HepG2 (cell line): ENCODE measurements around the gene BTBD19. TPM values are rescaled to one million over a fixed set of nuclear protein-coding genes. Genes with fewer than 3 reads are reported as not detected.

Experiments
- ATAC-seq: fragments of 200-7000 bp; cut with Tn5 transposase; 3 replicates; pipeline ENCODE4 v1.9.1; 2020; ENCODE audit warnings: mild to moderate bottlenecking, moderate library complexity
- BruUV-seq: library from RNA; stranded (reverse); fragments of 400-500 nt; replicated peaks from 2 replicates; lab custom pipeline; 2021; lab: Mats Ljungman, UMichigan
- CTCF ChIA-PET: fragments of 300-600 bp; formaldehyde crosslinking; extraction: SDS; loops from one replicate; lab custom pipeline; 2021; ENCODE audit warnings: low total read pairs, inconsistent platforms, low intra/inter-chr PET ratio; lab: Yijun Ruan, JAX
- POLR2A ChIA-PET: fragments of 350-600 bp; sonication (Branson Sonifier 250); formaldehyde crosslinking; loops from one replicate; lab custom pipeline; 2020; ENCODE audit warnings: antibody characterized with exemption, inconsistent platforms; lab: Yijun Ruan, JAX
- DNase-seq: peaks from one replicate; pipeline ENCODE4 v3.0.0-alpha.2; 2015; ENCODE audit warnings: low spot score
- FAIRE-seq: peaks from 3 replicates; lab custom pipeline; 2011; peaks lifted over from hg19 to GRCh38; lab: Jason Lieb, UNC
- H2AFZ ChIP-seq: one replicate; pipeline ENCODE4 v1.6.1; 2011; ENCODE audit warnings: low read length, inconsistent platforms
- H3K27ac ChIP-seq: fragments of 300-600 bp; 3 replicates; pipeline ENCODE4 v1.8.0; 2011; ENCODE audit warnings: mixed run types, mild to moderate bottlenecking, mixed read lengths, low read length, inconsistent platforms; ENCODE audit not compliant: insufficient read depth; ENCODE audit errors: extremely low read length
- H3K27me3 ChIP-seq, 2 experiments: fragments of 200-600 bp in 1 of 2; 2 replicates in 1 of 2; 3 replicates in 1 of 2; pipeline versions ENCODE4 v1.6.0 to v1.8.0; 2011; ENCODE audit warnings: low read length in 2 of 2, mild to moderate bottlenecking in 2 of 2, moderate library complexity in 2 of 2, inconsistent platforms in 1 of 2; ENCODE audit not compliant: insufficient read depth in 2 of 2, control insufficient read depth in 1 of 2
- H3K36me3 ChIP-seq, 2 experiments: fragments of 200-600 bp in 1 of 2; replicated peaks in 1 of 2; 2 replicates in 1 of 2; 3 replicates in 1 of 2; pipeline versions ENCODE4 v1.5.1 to v1.8.0; 2011; ENCODE audit warnings: low read length in 2 of 2, inconsistent platforms in 1 of 2; ENCODE audit not compliant: insufficient read depth in 2 of 2, control insufficient read depth in 1 of 2
- H3K4me1 ChIP-seq: 2 replicates; pipeline ENCODE4 v1.5.1; 2012; ENCODE audit warnings: low read length, inconsistent platforms; ENCODE audit not compliant: insufficient read depth
- H3K4me2 ChIP-seq: 2 replicates; pipeline ENCODE4 v1.6.0; 2011; ENCODE audit warnings: low read depth, low read length, inconsistent platforms
- H3K4me3 ChIP-seq, 3 experiments: fragments of 200-600 bp in 1 of 3; sonication (generic), shearing (Covaris generic) in 1 of 3; replicated peaks in 1 of 3; 2 replicates each; pipeline ENCODE4 v1.5.1; 2011 to 2016; ENCODE audit warnings: low read length in 3 of 3, inconsistent platforms in 2 of 3, low read depth in 2 of 3, mild to moderate bottlenecking in 2 of 3, control low read depth in 1 of 3, mixed read lengths in 1 of 3; ENCODE audit not compliant: insufficient read depth in 1 of 3
- H3K79me2 ChIP-seq: one replicate; pipeline ENCODE4 v1.6.1; 2011; ENCODE audit warnings: low read length, inconsistent platforms; ENCODE audit not compliant: insufficient read depth
- H3K9ac ChIP-seq: 2 replicates; pipeline ENCODE4 v1.6.0; 2011; ENCODE audit warnings: mild to moderate bottlenecking, low read depth, low read length, inconsistent platforms; ENCODE audit not compliant: insufficient read depth
- H3K9me3 ChIP-seq: 2 replicates; pipeline ENCODE4 v1.5.1; 2012; ENCODE audit warnings: mild to moderate bottlenecking, low read length
- H4K20me1 ChIP-seq: 2 replicates; pipeline ENCODE4 v1.6.0; 2011; ENCODE audit warnings: inconsistent platforms, mild to moderate bottlenecking, low read length, moderate library complexity; ENCODE audit not compliant: insufficient read depth
- HCFC1 ChIP-seq: fragments of 150-350 bp; IDR thresholded peaks from 2 replicates; pipeline ENCODE4 v1.6.1; 2014; ENCODE audit warnings: low read depth, low read length
- HOXA7 ChIP-seq: sonication (generic); formaldehyde crosslinking; IDR thresholded peaks from 2 replicates; pipeline ENCODE4 v1.8.1; 2022; ENCODE audit warnings: mild to moderate bottlenecking, missing genetic modification reagents, moderate library complexity
- SIX1 ChIP-seq: sonication (generic); formaldehyde crosslinking; IDR thresholded peaks from 2 replicates; pipeline ENCODE4 v1.4.0; 2020; ENCODE audit warnings: missing genetic modification reagents, borderline replicate concordance
- SPEN ChIP-seq: sonication (generic); formaldehyde crosslinking; IDR thresholded peaks from 2 replicates; pipeline ENCODE4 v1.5.1; 2020; ENCODE audit warnings: low read depth, mild to moderate bottlenecking, missing genetic modification reagents
- ZNF670 ChIP-seq: sonication (generic); formaldehyde crosslinking; IDR thresholded peaks from 2 replicates; pipeline ENCODE4 v1.8.0; 2022; ENCODE audit warnings: mild to moderate bottlenecking, missing genetic modification reagents, borderline replicate concordance
- ZNF790 ChIP-seq: sonication (generic); formaldehyde crosslinking; IDR thresholded peaks from 2 replicates; pipeline ENCODE4 v1.8.0; 2022; ENCODE audit warnings: missing genetic modification reagents, mild to moderate bottlenecking, borderline replicate concordance
- WGBS: methylation state at CpG from one replicate; pipeline ENCODE4 v1.1.6; 2017; ENCODE audit warnings: low lambda C conversion rate; 5-methylcytosine and 5-hydroxymethylcytosine counted together
- in situ Hi-C: cut with HindIII; loops from 2 replicates; pipeline ENCODE4 v1.10.0; 2017; ENCODE audit warnings: low pct_unique_long_range_greater_than_20kb; ENCODE audit not compliant: extremely low pct_ligation_motif_present
- intact Hi-C: fragments of 100-400 bp; cut with micrococcal nuclease; formaldehyde crosslinking; loops from one replicate; pipeline ENCODE4 v1.10.0; 2022; ENCODE audit not compliant: unreplicated experiment
- polyA plus RNA-seq, 8 experiments: library from polyadenylated mRNA; depleted of rRNA in 3 of 8; stranded (reverse) in 7 of 8; unstranded in 1 of 8; fragments of >200 nt; fragmentation: Illumina TruSeq in 4 of 8; extraction: Trizol in 4 of 8; gene quantifications; 2 replicates each; pipeline versions ENCODE4 v1.2.1 to v1.2.3, GENCODE V29; 2011 to 2016; ENCODE audit warnings: low read depth in 4 of 8, missing spikeins in 1 of 8, mixed read lengths in 1 of 8; ENCODE audit not compliant: insufficient read depth in 1 of 8
- total RNA-seq, 5 experiments: library from RNA; depleted of rRNA; stranded (reverse); fragments of >200 nt; fragmentation: Illumina TruSeq; extraction: Trizol; gene quantifications; 2 replicates each; pipeline ENCODE4 v1.2.3, GENCODE V29; 2016; ENCODE audit warnings: low read depth in 1 of 5
- TF ChIP-seq, protein P1 (sequence below): sonication (generic); formaldehyde crosslinking; IDR thresholded peaks from 2 replicates; pipeline ENCODE4 v1.5.1; 2020; ENCODE audit warnings: missing genetic modification reagents, mild to moderate bottlenecking, borderline replicate concordance
- TF ChIP-seq, protein P2 (sequence below): sonication (generic); formaldehyde crosslinking; IDR thresholded peaks from 2 replicates; pipeline ENCODE4 v1.8.1; 2023; ENCODE audit warnings: missing genetic modification reagents, inconsistent platforms, borderline replicate concordance
- TF ChIP-seq, protein P3 (sequence below): sonication (generic); formaldehyde crosslinking; IDR thresholded peaks from 2 replicates; pipeline ENCODE4 v1.4.0; 2020; ENCODE audit warnings: missing genetic modification reagents

Gene BTBD19
- total and polyA plus RNA-seq, 2 of the 13 experiments (the other 11 are each of a cell fraction or from before 2014, with no cell fraction given) = 2.7 to 6.7 TPM

DNA sequence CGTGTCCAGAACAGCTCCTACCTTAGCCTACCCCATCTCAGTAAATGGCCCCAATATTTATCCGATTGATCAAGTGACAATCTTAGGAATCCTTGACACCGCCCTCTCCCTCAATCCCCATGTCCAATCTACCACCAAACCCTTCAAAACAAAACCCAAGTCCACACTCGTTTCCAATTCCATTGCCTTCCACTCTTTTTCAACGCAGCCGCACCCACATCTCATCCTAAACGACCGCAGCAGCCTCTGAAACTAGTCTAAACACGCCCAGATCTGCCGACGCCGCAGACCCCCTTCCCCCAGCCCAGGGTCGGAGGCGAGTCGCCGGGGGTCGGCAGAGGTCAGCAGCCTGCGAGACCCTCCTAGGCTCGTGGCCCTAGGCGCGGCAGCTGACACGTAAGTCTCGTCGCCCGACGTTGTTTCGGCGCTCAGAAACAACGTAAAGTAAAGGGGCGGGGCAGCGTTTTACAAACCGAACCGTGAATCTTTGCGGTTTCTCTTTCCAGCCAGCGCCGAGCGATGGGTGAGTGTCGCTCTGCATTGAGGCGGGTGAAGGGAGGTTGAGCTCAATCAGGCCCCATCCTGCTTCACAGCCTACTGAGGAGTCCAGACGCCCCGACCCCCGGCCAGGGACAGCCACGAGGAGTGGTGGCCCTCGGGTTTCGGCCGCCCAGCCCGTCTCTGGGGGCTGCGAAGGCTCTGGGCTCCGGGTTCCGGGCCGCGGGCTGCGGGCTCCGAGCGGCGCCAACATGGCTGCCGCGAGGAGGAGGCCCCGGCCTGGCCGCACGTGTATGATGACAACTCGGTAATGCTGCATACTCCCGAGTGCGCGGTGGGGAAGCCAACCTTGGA is 33.0 kb upstream of the BTBD19 start, which contains the start of gene RPS8:
Gene RPS8 (plus strand): TSS at position 463 of the 852 bp plus-strand sequence. CDS start 57 bp downstream, at position 520.
- peak; percentile 91 for DNase-seq
- H3K9me3 ChIP-seq = no peaks in the 10 kb centered on the region
- H3K27ac ChIP-seq = peak within 1 kb of the TSS; percentile 81
- peak; percentile 28 for FAIRE-seq
- H3K27me3 ChIP-seq = no peaks in the 10 kb centered on the region; a peak in 1 of 5 replicates
- BruUV-seq = no TSS peak
- peak within 1 kb of the TSS; percentile 84 to 97 (median 96) for H3K4me3 ChIP-seq
- H4K20me1 ChIP-seq = peaks cover 36% of the 10 kb centered on the region
- no peak within 1 kb of the TSS for H2AFZ ChIP-seq
- H3K4me2 ChIP-seq = peak within 1 kb of the TSS; percentile 95
- H3K9ac ChIP-seq = peak within 1 kb of the TSS; percentile 91
- peaks cover 12 to 24% of the 10 kb centered on the region in 2 experiments for H3K36me3 ChIP-seq
- in situ Hi-C loops = no loop called here
- ATAC-seq = peak; percentile 80
- peaks cover 40% of the 10 kb centered on the region for H3K4me1 ChIP-seq
- WGBS = under 1% methylated on average over 39 of the region's 65 CpGs
- H3K79me2 ChIP-seq = peaks cover 35% of the 10 kb centered on the region
- CTCF ChIA-PET = no interaction called here
- POLR2A ChIA-PET = interaction anchor here (0.6 to 4.0 kb wide), 31 partner anchors 9 to 776 kb away, joined by 3 to 47 read pairs (median 7); partner anchors contain the start of genes AKR1A1, ARMH1, BEST4 and BTBD19
- intact Hi-C loops = no loop called here
- TF ChIP-seq, protein P1, sequence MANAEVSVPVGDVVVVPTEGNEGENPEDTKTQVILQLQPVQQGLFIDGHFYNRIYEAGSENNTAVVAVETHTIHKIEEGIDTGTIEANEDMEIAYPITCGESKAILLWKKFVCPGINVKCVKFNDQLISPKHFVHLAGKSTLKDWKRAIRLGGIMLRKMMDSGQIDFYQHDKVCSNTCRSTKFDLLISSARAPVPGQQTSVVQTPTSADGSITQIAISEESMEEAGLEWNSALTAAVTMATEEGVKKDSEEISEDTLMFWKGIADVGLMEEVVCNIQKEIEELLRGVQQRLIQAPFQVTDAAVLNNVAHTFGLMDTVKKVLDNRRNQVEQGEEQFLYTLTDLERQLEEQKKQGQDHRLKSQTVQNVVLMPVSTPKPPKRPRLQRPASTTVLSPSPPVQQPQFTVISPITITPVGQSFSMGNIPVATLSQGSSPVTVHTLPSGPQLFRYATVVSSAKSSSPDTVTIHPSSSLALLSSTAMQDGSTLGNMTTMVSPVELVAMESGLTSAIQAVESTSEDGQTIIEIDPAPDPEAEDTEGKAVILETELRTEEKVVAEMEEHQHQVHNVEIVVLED (CRISPR knock-in tag) = peak; percentile 93
- TF ChIP-seq, protein P2, sequence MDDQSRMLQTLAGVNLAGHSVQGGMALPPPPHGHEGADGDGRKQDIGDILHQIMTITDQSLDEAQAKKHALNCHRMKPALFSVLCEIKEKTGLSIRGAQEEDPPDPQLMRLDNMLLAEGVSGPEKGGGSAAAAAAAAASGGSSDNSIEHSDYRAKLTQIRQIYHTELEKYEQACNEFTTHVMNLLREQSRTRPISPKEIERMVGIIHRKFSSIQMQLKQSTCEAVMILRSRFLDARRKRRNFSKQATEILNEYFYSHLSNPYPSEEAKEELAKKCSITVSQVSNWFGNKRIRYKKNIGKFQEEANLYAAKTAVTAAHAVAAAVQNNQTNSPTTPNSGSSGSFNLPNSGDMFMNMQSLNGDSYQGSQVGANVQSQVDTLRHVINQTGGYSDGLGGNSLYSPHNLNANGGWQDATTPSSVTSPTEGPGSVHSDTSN (CRISPR knock-in tag) = peak; percentile 77
- TF ChIP-seq SPEN (CRISPR knock-in tag) = peak; percentile 98
- TF ChIP-seq ZNF670 (CRISPR knock-in tag) = peak; percentile 94
- TF ChIP-seq ZNF790 (CRISPR knock-in tag) = no peak
- no peak for TF ChIP-seq SIX1 (CRISPR knock-in tag)
- no peak for TF ChIP-seq HOXA7
- TF ChIP-seq, protein P3, sequence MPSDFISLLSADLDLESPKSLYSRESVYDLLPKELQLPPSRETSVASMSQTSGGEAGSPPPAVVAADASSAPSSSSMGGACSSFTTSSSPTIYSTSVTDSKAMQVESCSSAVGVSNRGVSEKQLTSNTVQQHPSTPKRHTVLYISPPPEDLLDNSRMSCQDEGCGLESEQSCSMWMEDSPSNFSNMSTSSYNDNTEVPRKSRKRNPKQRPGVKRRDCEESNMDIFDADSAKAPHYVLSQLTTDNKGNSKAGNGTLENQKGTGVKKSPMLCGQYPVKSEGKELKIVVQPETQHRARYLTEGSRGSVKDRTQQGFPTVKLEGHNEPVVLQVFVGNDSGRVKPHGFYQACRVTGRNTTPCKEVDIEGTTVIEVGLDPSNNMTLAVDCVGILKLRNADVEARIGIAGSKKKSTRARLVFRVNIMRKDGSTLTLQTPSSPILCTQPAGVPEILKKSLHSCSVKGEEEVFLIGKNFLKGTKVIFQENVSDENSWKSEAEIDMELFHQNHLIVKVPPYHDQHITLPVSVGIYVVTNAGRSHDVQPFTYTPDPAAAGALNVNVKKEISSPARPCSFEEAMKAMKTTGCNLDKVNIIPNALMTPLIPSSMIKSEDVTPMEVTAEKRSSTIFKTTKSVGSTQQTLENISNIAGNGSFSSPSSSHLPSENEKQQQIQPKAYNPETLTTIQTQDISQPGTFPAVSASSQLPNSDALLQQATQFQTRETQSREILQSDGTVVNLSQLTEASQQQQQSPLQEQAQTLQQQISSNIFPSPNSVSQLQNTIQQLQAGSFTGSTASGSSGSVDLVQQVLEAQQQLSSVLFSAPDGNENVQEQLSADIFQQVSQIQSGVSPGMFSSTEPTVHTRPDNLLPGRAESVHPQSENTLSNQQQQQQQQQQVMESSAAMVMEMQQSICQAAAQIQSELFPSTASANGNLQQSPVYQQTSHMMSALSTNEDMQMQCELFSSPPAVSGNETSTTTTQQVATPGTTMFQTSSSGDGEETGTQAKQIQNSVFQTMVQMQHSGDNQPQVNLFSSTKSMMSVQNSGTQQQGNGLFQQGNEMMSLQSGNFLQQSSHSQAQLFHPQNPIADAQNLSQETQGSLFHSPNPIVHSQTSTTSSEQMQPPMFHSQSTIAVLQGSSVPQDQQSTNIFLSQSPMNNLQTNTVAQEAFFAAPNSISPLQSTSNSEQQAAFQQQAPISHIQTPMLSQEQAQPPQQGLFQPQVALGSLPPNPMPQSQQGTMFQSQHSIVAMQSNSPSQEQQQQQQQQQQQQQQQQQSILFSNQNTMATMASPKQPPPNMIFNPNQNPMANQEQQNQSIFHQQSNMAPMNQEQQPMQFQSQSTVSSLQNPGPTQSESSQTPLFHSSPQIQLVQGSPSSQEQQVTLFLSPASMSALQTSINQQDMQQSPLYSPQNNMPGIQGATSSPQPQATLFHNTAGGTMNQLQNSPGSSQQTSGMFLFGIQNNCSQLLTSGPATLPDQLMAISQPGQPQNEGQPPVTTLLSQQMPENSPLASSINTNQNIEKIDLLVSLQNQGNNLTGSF (CRISPR knock-in tag) = peak; percentile 83
- TF ChIP-seq HCFC1 = peak; percentile 72
